IMR-90 (cell line): ENCODE data around the gene ZDHHC14. TPM values are rescaled to one million over a fixed set of nuclear protein-coding genes. Genes with fewer than 3 reads are reported as not detected.

ENCODE experiments used
- ATAC-seq: fragments of 200-7000 bp; cut with Tn5 transposase; 2 replicates; pipeline ENCODE4 v1.9.1; 2020; ENCODE audit warnings: low read depth, mild to moderate bottlenecking, moderate library complexity
- BruUV-seq: library from RNA; stranded (reverse); fragments of 400-500 nt; replicated peaks from 2 replicates; lab custom pipeline; 2021; lab: Mats Ljungman, UMichigan
- CTCF ChIA-PET: fragments of 300-600 bp; formaldehyde crosslinking; extraction: SDS; loops from one replicate; lab custom pipeline; 2021; ENCODE audit warnings: antibody characterized with exemption; lab: Yijun Ruan, JAX
- POLR2A ChIA-PET: fragments of 300-600 bp; sonication (Branson Sonifier 250); formaldehyde crosslinking; loops from one replicate; lab custom pipeline; 2022; ENCODE audit warnings: antibody characterized with exemption; ENCODE audit not compliant: unreplicated experiment; lab: Charles Lee
- DNase-seq: peaks from one replicate; pipeline ENCODE4 v3.0.0; 2013
- H2AFZ ChIP-seq: replicated peaks from 2 replicates; pipeline ENCODE3; 2013; ENCODE audit warnings: low read length, mild to moderate bottlenecking; ENCODE audit not compliant: poor library complexity
- H2AK5ac ChIP-seq: 2 replicates; pipeline ENCODE4 v1.6.1; 2013; ENCODE audit warnings: low read depth, low read length, inconsistent platforms
- H2AK9ac ChIP-seq: replicated peaks from 2 replicates; pipeline ENCODE3; 2013; ENCODE audit warnings: mild to moderate bottlenecking, low read depth, low read length, moderate library complexity; ENCODE audit not compliant: poor library complexity
- H2BK120ac ChIP-seq: 2 replicates; pipeline ENCODE4 v1.6.1; 2013; ENCODE audit warnings: low read depth, low read length, inconsistent platforms
- H2BK15ac ChIP-seq: 3 replicates; pipeline ENCODE4 v1.6.1; 2013; ENCODE audit warnings: low read depth, low read length, inconsistent platforms
- H2BK20ac ChIP-seq: 2 replicates; pipeline ENCODE4 v1.6.1; 2013; ENCODE audit warnings: low read depth, mild to moderate bottlenecking, inconsistent platforms, low read length, moderate library complexity
- H2BK5ac ChIP-seq: 2 replicates; pipeline ENCODE4 v1.6.1; 2013; ENCODE audit warnings: mild to moderate bottlenecking, low read depth, low read length, inconsistent platforms; ENCODE audit not compliant: poor library complexity, severe bottlenecking
- H3K14ac ChIP-seq: replicated peaks from 2 replicates; pipeline ENCODE4 v1.6.1; 2013; ENCODE audit warnings: low read depth, low read length, inconsistent platforms
- H3K18ac ChIP-seq: 2 replicates; pipeline ENCODE4 v1.6.1; 2013; ENCODE audit warnings: low read depth, low read length, control low read depth
- H3K23ac ChIP-seq: 2 replicates; pipeline ENCODE4 v1.6.1; 2013; ENCODE audit warnings: low read depth, low read length, inconsistent platforms
- H3K27ac ChIP-seq: 2 replicates; pipeline ENCODE4 v1.5.1; 2013; ENCODE audit warnings: mild to moderate bottlenecking, control low read depth, low read length; ENCODE audit not compliant: insufficient read depth
- H3K27me3 ChIP-seq: 2 replicates; pipeline ENCODE4 v1.6.1; 2013; ENCODE audit warnings: low read length; ENCODE audit not compliant: control insufficient read depth, insufficient read depth
- H3K36me3 ChIP-seq: 2 replicates; pipeline ENCODE4 v1.6.1; 2013; ENCODE audit warnings: low read length, mixed read lengths; ENCODE audit not compliant: control insufficient read depth, insufficient read depth
- H3K4ac ChIP-seq: 2 replicates; pipeline ENCODE4 v1.6.1; 2013; ENCODE audit warnings: low read depth, low read length, inconsistent platforms
- H3K4me1 ChIP-seq: 2 replicates; pipeline ENCODE4 v1.6.1; 2013; ENCODE audit warnings: low read length, mixed read lengths; ENCODE audit not compliant: control insufficient read depth, insufficient read depth
- H3K4me2 ChIP-seq: 2 replicates; pipeline ENCODE4 v1.6.1; 2013; ENCODE audit warnings: low read depth, mild to moderate bottlenecking, control low read depth, low read length, moderate library complexity
- H3K4me3 ChIP-seq: 2 replicates; pipeline ENCODE4 v1.5.1; 2013; ENCODE audit warnings: low read depth, mild to moderate bottlenecking, control low read depth, low read length, moderate library complexity; ENCODE audit not compliant: insufficient read depth
- H3K56ac ChIP-seq: 2 replicates; pipeline ENCODE4 v1.6.1; 2013; ENCODE audit warnings: low read length, inconsistent platforms; ENCODE audit not compliant: insufficient read depth; ENCODE audit errors: extremely low read depth
- H3K79me1 ChIP-seq, 2 experiments: 2 replicates each; pipeline ENCODE4 v1.6.1; 2013; ENCODE audit warnings: low read length in 2 of 2, inconsistent platforms in 1 of 2, low read depth in 1 of 2
- H3K9ac ChIP-seq: 2 replicates; pipeline ENCODE4 v1.6.1; 2013; ENCODE audit warnings: low read depth, low read length, control low read depth
- H3K9me1 ChIP-seq: 2 replicates; pipeline ENCODE4 v1.6.1; 2013; ENCODE audit warnings: low read length, inconsistent platforms; ENCODE audit not compliant: insufficient read depth
- H3K9me3 ChIP-seq: 2 replicates; pipeline ENCODE4 v1.6.1; 2013; ENCODE audit warnings: low read length; ENCODE audit not compliant: control insufficient read depth, insufficient read depth
- H4K20me1 ChIP-seq: 2 replicates; pipeline ENCODE4 v1.6.1; 2013; ENCODE audit warnings: low read length, inconsistent platforms; ENCODE audit not compliant: insufficient read depth
- H4K5ac ChIP-seq: 2 replicates; pipeline ENCODE4 v1.6.1; 2013; ENCODE audit warnings: mild to moderate bottlenecking, low read depth, low read length, control low read depth
- H4K8ac ChIP-seq, 2 experiments: 2 replicates each; pipeline ENCODE4 v1.6.1; 2013; ENCODE audit warnings: low read depth in 2 of 2, low read length in 2 of 2, control low read depth in 1 of 2, inconsistent platforms in 1 of 2
- H4K91ac ChIP-seq: 2 replicates; pipeline ENCODE4 v1.6.1; 2013; ENCODE audit warnings: low read depth, low read length, inconsistent platforms; ENCODE audit not compliant: insufficient read depth
- BHLHE40 ChIP-seq: fragments of 150-350 bp; IDR thresholded peaks from 2 replicates; pipeline ENCODE4 v1.6.1; 2016; ENCODE audit warnings: mild to moderate bottlenecking, low read depth, low read length
- CEBPB ChIP-seq: IDR thresholded peaks from 2 replicates; pipeline ENCODE4 v1.6.1; 2012; ENCODE audit warnings: low read depth, low read length, improper control_type of control experiment
- CHD1 ChIP-seq: IDR thresholded peaks from 2 replicates; pipeline ENCODE4 v1.6.1; 2012; ENCODE audit warnings: low read depth, low read length, improper control_type of control experiment
- FOS ChIP-seq: fragments of 150-350 bp; IDR thresholded peaks from 2 replicates; pipeline ENCODE4 v1.6.1; 2016; ENCODE audit warnings: low read depth, low read length
- MAFK ChIP-seq: IDR thresholded peaks from 2 replicates; pipeline ENCODE4 v1.6.1; 2012; ENCODE audit warnings: low read depth, low read length, improper control_type of control experiment
- MAZ ChIP-seq: IDR thresholded peaks from 2 replicates; pipeline ENCODE4 v1.6.1; 2012; ENCODE audit warnings: low read depth, mild to moderate bottlenecking, low read length, improper control_type of control experiment, moderate library complexity, borderline replicate concordance
- MXI1 ChIP-seq: IDR thresholded peaks from 2 replicates; pipeline ENCODE4 v1.6.1; 2012; ENCODE audit warnings: low read depth, mild to moderate bottlenecking, low read length, moderate library complexity, borderline replicate concordance
- NFE2L2 ChIP-seq: fragments of 150-350 bp; IDR thresholded peaks from 2 replicates; pipeline ENCODE4 v1.6.1; 2016; ENCODE audit warnings: low read depth, mild to moderate bottlenecking, low read length
- POLR2A ChIP-seq: IDR thresholded peaks from 2 replicates; pipeline ENCODE4 v1.6.1; 2012; ENCODE audit warnings: mild to moderate bottlenecking, low read depth, low read length
- RAD21 ChIP-seq: IDR thresholded peaks from 2 replicates; pipeline ENCODE4 v1.6.1; 2012; ENCODE audit warnings: low read length, improper control_type of control experiment
- RCOR1 ChIP-seq: IDR thresholded peaks from 2 replicates; pipeline ENCODE4 v1.6.1; 2012; ENCODE audit warnings: mild to moderate bottlenecking, low read length, improper control_type of control experiment; ENCODE audit not compliant: insufficient replicate concordance
- RFX5 ChIP-seq: IDR thresholded peaks from 2 replicates; pipeline ENCODE4 v1.8.0; 2012; ENCODE audit warnings: low read depth, mild to moderate bottlenecking, low read length, moderate library complexity
- SMC3 ChIP-seq: fragments of 150-350 bp; IDR thresholded peaks from 2 replicates; pipeline ENCODE4 v1.6.1; 2016; ENCODE audit warnings: low read depth, mild to moderate bottlenecking, antibody characterized with exemption, low read length, moderate library complexity
- WGBS, 2 experiments: methylation state at CpG; one replicate each; pipeline versions ENCODE4 v1.1.5 to v1.1.7; 2013; ENCODE audit warnings: missing lambda C conversion rate in 2 of 2; ENCODE audit not compliant: insufficient read length in 1 of 2; ENCODE audit errors: extremely low coverage in 2 of 2; 5-methylcytosine and 5-hydroxymethylcytosine counted together
- dilution Hi-C: fragments of 300-500 bp; cut with HindIII; formaldehyde crosslinking; loops from one replicate; pipeline ENCODE4 v1.14.3; 2018; ENCODE audit warnings: low sequenced_read_pairs; ENCODE audit not compliant: unreplicated experiment
- in situ Hi-C: fragments of 300-500 bp; cut with MboI; formaldehyde crosslinking; loops from 3 replicates; pipeline ENCODE4 v1.14.3; 2019; ENCODE audit warnings: low sequenced_read_pairs, inconsistent platforms, mixed read lengths
- intact Hi-C: fragments of 100-400 bp; cut with micrococcal nuclease; formaldehyde crosslinking; loops from 2 replicates; pipeline ENCODE4 v1.10.0; 2022
- polyA plus RNA-seq, 3 experiments: library from polyadenylated mRNA; depleted of rRNA; stranded (reverse); fragments of >200 nt; gene quantifications; 2 replicates each; pipeline ENCODE4 v1.2.3, GENCODE V29; 2012; ENCODE audit warnings: low replicate concordance in 1 of 3
- total RNA-seq: library from RNA; depleted of rRNA; stranded (reverse); fragments of >200 nt; gene quantifications from 2 replicates; pipeline ENCODE4 v1.2.3, GENCODE V29; 2012
- TF ChIP-seq, protein P1 (sequence below): fragments of 150-350 bp; IDR thresholded peaks from 2 replicates; pipeline ENCODE4 v1.6.1; 2017; ENCODE audit warnings: mild to moderate bottlenecking, antibody characterized with exemption, low read length, low read depth
- TF ChIP-seq, protein P2 (sequence below): conservative IDR thresholded peaks from 2 replicates; pipeline ENCODE4 v1.5.1; 2012; ENCODE audit warnings: mild to moderate bottlenecking, low read depth, low read length, improper control_type of control experiment
- TF ChIP-seq, protein P3 (sequence below): fragments of 150-350 bp; IDR thresholded peaks from 2 replicates; pipeline ENCODE4 v1.6.1; 2016; ENCODE audit warnings: low read depth, mild to moderate bottlenecking, low read length, moderate library complexity, borderline replicate concordance

Gene ZDHHC14
- total and polyA plus RNA-seq, 2 of the 4 experiments (the other 2 are of a cell fraction): 0.90 to 2.0 TPM

DNA sequence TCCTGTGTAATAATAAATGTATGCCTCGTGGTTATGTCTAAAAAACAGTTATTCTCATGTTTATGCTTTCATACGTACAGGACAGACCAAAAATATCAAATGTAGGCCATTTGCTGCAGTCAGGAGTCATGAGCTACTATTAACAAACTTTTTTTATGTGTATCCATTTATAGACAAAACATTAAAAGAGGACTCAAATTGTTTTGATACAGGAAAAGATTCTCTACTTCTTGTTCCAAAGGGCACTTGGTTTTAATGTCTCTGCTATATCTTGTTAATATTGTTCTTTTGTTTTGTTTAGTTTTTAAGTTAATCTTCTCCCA, 155.2 kb downstream of the ZDHHC14 start:
- H4K8ac ChIP-seq: no peak overlapping the region
- peaks cover 11% of the 10 kb centered on the region for H3K4me1 ChIP-seq
- no peak overlapping the region for H3K18ac ChIP-seq
- no peak overlapping the region for H2BK20ac ChIP-seq
- TF ChIP-seq CEBPB (no peak), FOS (no peak), MXI1 (no peak), RAD21 (no peak), POLR2A (no peak), NFE2L2 (no peak), MAZ (no peak), BHLHE40 (no peak), RCOR1 (no peak), CHD1 (no peak), SMC3 (no peak), MAFK (no peak), RFX5 (no peak)
- TF ChIP-seq, protein P1, sequence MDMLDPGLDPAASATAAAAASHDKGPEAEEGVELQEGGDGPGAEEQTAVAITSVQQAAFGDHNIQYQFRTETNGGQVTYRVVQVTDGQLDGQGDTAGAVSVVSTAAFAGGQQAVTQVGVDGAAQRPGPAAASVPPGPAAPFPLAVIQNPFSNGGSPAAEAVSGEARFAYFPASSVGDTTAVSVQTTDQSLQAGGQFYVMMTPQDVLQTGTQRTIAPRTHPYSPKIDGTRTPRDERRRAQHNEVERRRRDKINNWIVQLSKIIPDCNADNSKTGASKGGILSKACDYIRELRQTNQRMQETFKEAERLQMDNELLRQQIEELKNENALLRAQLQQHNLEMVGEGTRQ: no peak
- TF ChIP-seq, protein P2, sequence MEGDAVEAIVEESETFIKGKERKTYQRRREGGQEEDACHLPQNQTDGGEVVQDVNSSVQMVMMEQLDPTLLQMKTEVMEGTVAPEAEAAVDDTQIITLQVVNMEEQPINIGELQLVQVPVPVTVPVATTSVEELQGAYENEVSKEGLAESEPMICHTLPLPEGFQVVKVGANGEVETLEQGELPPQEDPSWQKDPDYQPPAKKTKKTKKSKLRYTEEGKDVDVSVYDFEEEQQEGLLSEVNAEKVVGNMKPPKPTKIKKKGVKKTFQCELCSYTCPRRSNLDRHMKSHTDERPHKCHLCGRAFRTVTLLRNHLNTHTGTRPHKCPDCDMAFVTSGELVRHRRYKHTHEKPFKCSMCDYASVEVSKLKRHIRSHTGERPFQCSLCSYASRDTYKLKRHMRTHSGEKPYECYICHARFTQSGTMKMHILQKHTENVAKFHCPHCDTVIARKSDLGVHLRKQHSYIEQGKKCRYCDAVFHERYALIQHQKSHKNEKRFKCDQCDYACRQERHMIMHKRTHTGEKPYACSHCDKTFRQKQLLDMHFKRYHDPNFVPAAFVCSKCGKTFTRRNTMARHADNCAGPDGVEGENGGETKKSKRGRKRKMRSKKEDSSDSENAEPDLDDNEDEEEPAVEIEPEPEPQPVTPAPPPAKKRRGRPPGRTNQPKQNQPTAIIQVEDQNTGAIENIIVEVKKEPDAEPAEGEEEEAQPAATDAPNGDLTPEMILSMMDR: no peak
- TF ChIP-seq, protein P3, sequence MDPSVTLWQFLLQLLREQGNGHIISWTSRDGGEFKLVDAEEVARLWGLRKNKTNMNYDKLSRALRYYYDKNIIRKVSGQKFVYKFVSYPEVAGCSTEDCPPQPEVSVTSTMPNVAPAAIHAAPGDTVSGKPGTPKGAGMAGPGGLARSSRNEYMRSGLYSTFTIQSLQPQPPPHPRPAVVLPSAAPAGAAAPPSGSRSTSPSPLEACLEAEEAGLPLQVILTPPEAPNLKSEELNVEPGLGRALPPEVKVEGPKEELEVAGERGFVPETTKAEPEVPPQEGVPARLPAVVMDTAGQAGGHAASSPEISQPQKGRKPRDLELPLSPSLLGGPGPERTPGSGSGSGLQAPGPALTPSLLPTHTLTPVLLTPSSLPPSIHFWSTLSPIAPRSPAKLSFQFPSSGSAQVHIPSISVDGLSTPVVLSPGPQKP: no peak
- H3K9me3 ChIP-seq: no peaks in the 10 kb centered on the region
- ATAC-seq (peak; percentile 69), DNase-seq (no peak)
- no peak overlapping the region for H2AFZ ChIP-seq
- dilution Hi-C loops: no loop called here
- H4K20me1 ChIP-seq: no peaks in the 10 kb centered on the region
- H2BK15ac ChIP-seq: no peak overlapping the region
- no peaks in the 10 kb centered on the region for H3K36me3 ChIP-seq
- no peak overlapping the region for H3K9ac ChIP-seq
- H2AK5ac ChIP-seq: no peak overlapping the region
- H2AK9ac ChIP-seq: no peak overlapping the region
- no peak overlapping the region for H3K56ac ChIP-seq
- H4K91ac ChIP-seq: no peak overlapping the region
- in situ Hi-C loops: no loop called here
- H3K14ac ChIP-seq: no peak overlapping the region
- peaks cover 1% of the 10 kb centered on the region; the same call in 1 of the 2 replicates for H3K27me3 ChIP-seq
- H4K5ac ChIP-seq: no peak overlapping the region
- H2BK120ac ChIP-seq: no peak overlapping the region
- H3K4me2 ChIP-seq: peak overlapping the region; percentile 68
- H3K23ac ChIP-seq: no peak overlapping the region
- no peak overlapping the region for H3K4ac ChIP-seq
- no peak overlapping the region for H3K4me3 ChIP-seq
- intact Hi-C loops: no loop called here
- peaks cover 7% of the 10 kb centered on the region; the same call in 1 of the 2 replicates for H3K9me1 ChIP-seq
- H3K79me1 ChIP-seq: no peaks in the 10 kb centered on the region
- H3K27ac ChIP-seq: no peak overlapping the region
- no peak overlapping the region for H2BK5ac ChIP-seq
- BruUV-seq: no TSS peak
- CTCF ChIA-PET: interaction anchor here (0.6 kb wide), 1 partner anchor 310 kb away, joined by 3 read pairs; no protein-coding TSS in a partner anchor
- no CpG with 5 or more reads among the region's 2 CpGs for WGBS, 2 experiments
- POLR2A ChIA-PET: interaction anchor here (0.7 kb wide), 1 partner anchor 46 kb away, joined by 3 read pairs; no protein-coding TSS in a partner anchor
